CD14-positive monocyte (primary cell): Measurements from ENCODE around the gene CTNND2. TPM values are rescaled to one million over a fixed set of nuclear protein-coding genes. Genes with fewer than 3 reads are reported as not detected.

Experiments used
- DNase-seq, 3 donors: peaks; one replicate each; pipeline ENCODE4 v3.0.0-alpha.2; 2011 to 2022
- H2AFZ ChIP-seq: 2 replicates; pipeline ENCODE4 v1.6.0; 2012; ENCODE audit warnings: mild to moderate bottlenecking, low read depth, low read length, inconsistent platforms; ENCODE audit not compliant: insufficient read depth, poor library complexity, severe bottlenecking
- H3K27ac ChIP-seq, 2 donors: 1 replicate in 1 of 2; 2 replicates in 1 of 2; pipeline ENCODE4 v1.5.1; 2012 to 2013; ENCODE audit warnings: low read length in 2 of 2, control low read depth in 1 of 2, inconsistent platforms in 1 of 2, low read depth in 1 of 2, mild to moderate bottlenecking in 1 of 2
- H3K27me3 ChIP-seq, 2 donors: one replicate each; pipeline versions ENCODE4 v1.6.0 to v1.6.1; 2011 to 2013; ENCODE audit warnings: low read length in 2 of 2; ENCODE audit not compliant: control insufficient read depth in 2 of 2, insufficient read depth in 2 of 2
- H3K36me3 ChIP-seq, 2 donors: replicated peaks in 1 of 2; 1 replicate in 1 of 2; 2 replicates in 1 of 2; pipeline versions ENCODE4 v1.5.1 to v1.6.1; 2012 to 2013; ENCODE audit warnings: low read length in 2 of 2, control low read depth in 1 of 2, inconsistent platforms in 1 of 2, mild to moderate bottlenecking in 1 of 2; ENCODE audit not compliant: insufficient read depth in 2 of 2, control insufficient read depth in 1 of 2
- H3K4me1 ChIP-seq, 2 donors: 1 replicate in 1 of 2; 2 replicates in 1 of 2; pipeline versions ENCODE4 v1.5.1 to v1.6.1; 2012 to 2013; ENCODE audit warnings: low read length in 2 of 2, control low read depth in 1 of 2, inconsistent platforms in 1 of 2, mild to moderate bottlenecking in 1 of 2, moderate library complexity in 1 of 2; ENCODE audit not compliant: insufficient read depth in 2 of 2, control insufficient read depth in 1 of 2
- H3K4me2 ChIP-seq: replicated peaks from 2 replicates; pipeline ENCODE3; 2012; ENCODE audit warnings: low read length, moderate library complexity, mild to moderate bottlenecking; ENCODE audit not compliant: poor library complexity, severe bottlenecking; ENCODE audit errors: extremely low read depth
- H3K4me3 ChIP-seq, 3 experiments: fragments of 200-600 bp in 1 of 3; sonication (generic) in 1 of 3; replicated peaks in 1 of 3; 1 replicate in 2 of 3; 2 replicates in 1 of 3; pipeline ENCODE4 v1.5.1; 2011 to 2013; ENCODE audit warnings: low read length in 3 of 3, mild to moderate bottlenecking in 3 of 3, control low read depth in 2 of 3, low read depth in 2 of 3, inconsistent platforms in 1 of 3, moderate library complexity in 1 of 3
- H3K79me2 ChIP-seq: 2 replicates; pipeline ENCODE4 v1.6.0; 2012; ENCODE audit warnings: mild to moderate bottlenecking, control low read depth, inconsistent platforms, low read length, moderate library complexity; ENCODE audit not compliant: insufficient read depth
- H3K9ac ChIP-seq: 2 replicates; pipeline ENCODE4 v1.6.0; 2017; ENCODE audit warnings: low read length, mild to moderate bottlenecking; ENCODE audit not compliant: insufficient read depth, poor library complexity, severe bottlenecking
- H3K9me3 ChIP-seq, 2 donors: replicated peaks in 1 of 2; 1 replicate in 1 of 2; 2 replicates in 1 of 2; pipeline versions ENCODE4 v1.5.1 to v1.6.1; 2012 to 2013; ENCODE audit warnings: low read length in 2 of 2, control low read depth in 1 of 2; ENCODE audit not compliant: control insufficient read depth in 1 of 2, insufficient read depth in 1 of 2
- H4K20me1 ChIP-seq: 2 replicates; pipeline ENCODE4 v1.6.0; 2012; ENCODE audit warnings: mild to moderate bottlenecking, low read length, control low read depth, moderate library complexity; ENCODE audit not compliant: insufficient read depth
- H3K27ac Mint-ChIP-seq, 7 donors: one replicate each; pipeline ENCODE4 v1.8.0; 2020; ENCODE audit warnings: mild to moderate bottlenecking in 7 of 7, mixed read lengths in 7 of 7, moderate library complexity in 6 of 7, inconsistent platforms in 2 of 7
- H3K27me3 Mint-ChIP-seq, 3 donors: one replicate each; pipeline ENCODE4 v1.8.0; 2021 to 2022; ENCODE audit warnings: low read depth in 3 of 3, mild to moderate bottlenecking in 3 of 3, mixed read lengths in 3 of 3, moderate library complexity in 3 of 3, inconsistent platforms in 1 of 3
- H3K36me3 Mint-ChIP-seq, 2 donors: one replicate each; pipeline ENCODE4 v1.8.0; 2020; ENCODE audit warnings: mixed read lengths in 2 of 2, inconsistent platforms in 1 of 2, mild to moderate bottlenecking in 1 of 2
- H3K4me1 Mint-ChIP-seq: one replicate; pipeline ENCODE4 v1.8.0; 2020; ENCODE audit warnings: mild to moderate bottlenecking, mixed read lengths
- H3K4me3 Mint-ChIP-seq, 2 donors: one replicate each; pipeline ENCODE4 v1.8.0; 2020; ENCODE audit warnings: mild to moderate bottlenecking in 2 of 2, mixed read lengths in 2 of 2, moderate library complexity in 1 of 2
- H3K9me3 Mint-ChIP-seq, 7 donors: one replicate each; pipeline ENCODE4 v1.8.0; 2020 to 2022; ENCODE audit warnings: mixed read lengths in 7 of 7, mild to moderate bottlenecking in 6 of 7, moderate library complexity in 6 of 7, inconsistent platforms in 2 of 7
- CTCF ChIP-seq: fragments of 200-600 bp; IDR thresholded peaks from one replicate; pipeline ENCODE4 v1.8.0; 2022; ENCODE audit warnings: antibody characterized with exemption, mild to moderate bottlenecking
- WGBS: methylation state at CpG from one replicate; pipeline ENCODE4 v1.1.5; 2013; ENCODE audit warnings: missing lambda C conversion rate; ENCODE audit not compliant: insufficient coverage; 5-methylcytosine and 5-hydroxymethylcytosine counted together
- intact Hi-C, 2 donors: fragments of 100-400 bp; cut with micrococcal nuclease; formaldehyde crosslinking; loops; one replicate each; pipeline versions ENCODE4 v1.15.0 to v1.15.1; 2023
- polyA plus RNA-seq, 3 donors: library from polyadenylated mRNA; depleted of rRNA in 1 of 3; unstranded in 2 of 3; stranded (reverse) in 1 of 3; fragments of 300-500 nt in 2 of 3; fragments of >200 nt in 1 of 3; fragmentation: Illumina TruSeq in 2 of 3; gene quantifications; 1 replicate in 2 of 3; 2 replicates in 1 of 3; pipeline ENCODE4 v1.2.3, GENCODE V29; 2012 to 2021

CTNND2 gene
- polyA plus RNA-seq, 3 donors: not detected

- H3K27ac Mint-ChIP-seq: no peak overlapping the region
- no peak overlapping the region for H3K27ac ChIP-seq
Measured at GRCh38 chr5:11760934-11761603, 143.2 kb downstream of the CTNND2 start.

GRCh38 chr5:11758321-11758720 is 145.9 kb downstream of the CTNND2 start:
- Mint-ChIP-seq H3K27ac (no peak overlapping the region), H3K4me1 (no peaks in the 10 kb centered on the region), H3K36me3 (no peaks in the 10 kb centered on the region), H3K4me3 (no peak overlapping the region), H3K9me3 (peaks cover 0 to 5% (median 0%) of the 10 kb centered on the region in 7 donors), H3K27me3 (no peaks in the 10 kb centered on the region)
- no peaks in the 10 kb centered on the region for H3K9me3 ChIP-seq
- no peaks in the 10 kb centered on the region for H3K79me2 ChIP-seq
- no peaks in the 10 kb centered on the region for H3K36me3 ChIP-seq
- TF ChIP-seq CTCF: no peak
- no CpG with 5 or more reads among the region's 1 CpG for WGBS
- H3K9ac ChIP-seq: no peak overlapping the region
- H3K27ac ChIP-seq: no peak overlapping the region
- no peak overlapping the region for H3K4me2 ChIP-seq
- DNase-seq: no peak
- no peak overlapping the region for H2AFZ ChIP-seq
- no peak overlapping the region for H3K4me3 ChIP-seq
- no peaks in the 10 kb centered on the region for H4K20me1 ChIP-seq
- no peaks in the 10 kb centered on the region for H3K27me3 ChIP-seq
- intact Hi-C loops: no loop called here
- H3K4me1 ChIP-seq: no peaks in the 10 kb centered on the region

More at GRCh38 chr5:11760934-11761603, 143.2 kb downstream of the CTNND2 start:
- Histone ChIP-seq H3K27me3 (no peaks in the 10 kb centered on the region), H2AFZ (no peak overlapping the region), H3K4me2 (no peak overlapping the region), H3K4me1 (no peaks in the 10 kb centered on the region), H3K9me3 (peaks cover 0 to 10% of the 10 kb centered on the region in 2 donors), H3K36me3 (no peaks in the 10 kb centered on the region), H3K79me2 (no peaks in the 10 kb centered on the region), H4K20me1 (no peaks in the 10 kb centered on the region), H3K9ac (no peak overlapping the region), H3K4me3 (no peak overlapping the region)
- WGBS: 83% methylated on average over 4 of the region's 8 CpGs
- H3K4me1 Mint-ChIP-seq: no peaks in the 10 kb centered on the region
- no peak overlapping the region for H3K4me3 Mint-ChIP-seq
- intact Hi-C loops: no loop called here
- no peak for TF ChIP-seq CTCF
- no peak for DNase-seq
- peaks cover 0 to 5% (median 2%) of the 10 kb centered on the region in 7 donors for H3K9me3 Mint-ChIP-seq
- no peaks in the 10 kb centered on the region for H3K27me3 Mint-ChIP-seq
- H3K36me3 Mint-ChIP-seq: no peaks in the 10 kb centered on the region
